Pancreas (tissue), 10 donors: Measurements from ENCODE around the gene FNDC3A. TPM values are rescaled to one million over a fixed set of nuclear protein-coding genes. Genes with fewer than 3 reads are reported as not detected.
"Not testable (repeated sequence)": the region's sequence is repeated elsewhere in the genome, so short reads cannot be mapped to it uniquely, and the experiment has no call there.

Experiments used
- ATAC-seq, 4 donors: fragments of 200-7000 bp; cut with Tn5 transposase; one replicate each; pipeline versions ENCODE4 v1.8.0 to v1.9.1; 2020; ENCODE audit warnings: mild to moderate bottlenecking in 4 of 4, moderate library complexity in 4 of 4
- DNase-seq, 6 donors: peaks; one replicate each; pipeline ENCODE4 v3.0.0-alpha.2; 2020
- FAIRE-seq: peaks from 2 replicates; lab custom pipeline; 2012; peaks lifted over from hg19 to GRCh38; lab: Jason Lieb, UNC
- H3K27ac ChIP-seq, 4 donors: fragments of 200-600 bp; sonication (generic); 1 replicate in 3 of 4; 2 replicates in 1 of 4; pipeline versions ENCODE4 v1.5.0 to v1.8.0; 2020
- H3K27me3 ChIP-seq, 4 donors: fragments of 200-600 bp; one replicate each; pipeline ENCODE4 v1.8.0; 2021
- H3K36me3 ChIP-seq, 3 donors: fragments of 200-600 bp; sonication (generic) in 1 of 3; one replicate each; pipeline versions ENCODE4 v1.5.0 to v1.8.0; 2020 to 2021
- H3K4me1 ChIP-seq, 3 donors: fragments of 200-600 bp; one replicate each; pipeline ENCODE4 v1.8.0; 2021
- H3K4me3 ChIP-seq, 4 donors: fragments of 200-600 bp; sonication (generic) in 2 of 4; one replicate each; pipeline versions ENCODE4 v1.5.0 to v1.8.0; 2020 to 2021
- H3K9me3 ChIP-seq, 4 donors: fragments of 200-600 bp; one replicate each; pipeline ENCODE4 v1.8.0; 2021
- WGBS, 2 donors: extraction: QIAGEN DNeasy Blood & Tissue Kit; methylation state at CpG; one replicate each; pipeline ENCODE4 v1.1.7; 2013; 5-methylcytosine and 5-hydroxymethylcytosine counted together
- intact Hi-C, 3 donors: fragments of 100-400 bp; cut with DNase I; formaldehyde crosslinking; loops; one replicate each; pipeline versions ENCODE4 v1.11.1 to v1.14.2; 2022
- polyA plus RNA-seq, 2 donors: library from polyadenylated mRNA; stranded (reverse); fragments of 200-250 nt; gene quantifications; one replicate each; pipeline ENCODE4 v1.2.3, GENCODE V29; 2013
- total RNA-seq, 6 donors: library from RNA; stranded (reverse); fragmentation: NEBNext Ultra II Directional in 4 of 6; extraction: Animal tissue kit (Norgen Biotek cat#: 25700) in 4 of 6; gene quantifications; one replicate each; pipeline versions ENCODE4 v1.2.1 to v1.2.4, GENCODE V29; 2021 to 2023
- TF ChIP-seq, protein P1 (sequence below), 4 donors: fragments of 200-600 bp; sonication (generic) in 3 of 4; IDR thresholded peaks; one replicate each; pipeline versions ENCODE4 v1.5.0 to v1.8.0; 2021; ENCODE audit warnings: antibody characterized with exemption in 4 of 4
- donor health status: healthy with polysubstance abuse.
- donor health status: DM: no; HTN: no; CAD: no; lungs with moderate emphysema.
- donor health status: DM: no; HTN: no; CAD: no.
- donor health status: control.
- donor health status: control.
- donor health status: Bipolar disorder and iron deficiency.
- donor health status: DM: yes; HTN: yes; CAD: no.
- donor health status: DM: no; HTN: no; CAD: no.
- donor health status: DM: no; HTN: no; CAD: no.
- donor health status: DM: yes; HTN: yes; CAD: no.

FNDC3A gene
- total and polyA plus RNA-seq, 8 donors, result 22.4 to 65.5 (median 47.2) TPM

DNA sequence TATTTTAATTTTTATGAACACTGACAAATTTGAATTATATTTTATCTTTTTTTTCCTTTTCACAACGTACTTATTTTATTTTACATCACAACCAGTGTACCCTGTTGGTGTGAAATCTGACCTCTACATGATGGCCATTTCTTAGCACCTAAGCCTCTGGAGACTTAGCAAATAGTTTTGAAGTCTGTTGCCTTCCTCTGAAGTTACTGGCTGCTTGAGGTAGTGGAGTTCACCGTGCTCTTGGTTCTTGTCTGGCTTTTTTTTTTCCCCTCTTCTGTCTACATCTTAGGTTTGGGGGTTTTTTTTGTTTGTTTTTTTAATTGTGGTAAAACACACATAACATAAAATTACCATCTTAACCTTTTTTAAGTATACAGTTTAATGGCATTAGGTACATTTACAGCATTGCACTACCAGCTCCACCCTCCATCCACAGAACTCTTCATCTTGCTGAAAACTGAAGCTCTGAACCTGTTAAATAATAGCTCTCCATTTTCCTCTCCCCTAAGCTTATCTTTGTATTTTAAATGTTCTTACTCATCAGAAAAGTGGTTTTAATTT is 150.3 kb downstream of the FNDC3A start:
- 31 to 50% methylated on average over 2 of the region's 2 CpGs for WGBS, 2 donors
- intact Hi-C loops, result no loop called here
- Histone ChIP-seq H3K4me1 (peaks cover 0 to 9% (median 0%) of the 10 kb centered on the region in 3 donors), H3K36me3 (peaks cover 0 to under 1% (median 0%) of the 10 kb centered on the region in 3 donors), H3K9me3 (no peaks in the 10 kb centered on the region), H3K27me3 (no peaks in the 10 kb centered on the region), H3K27ac (no peak overlapping the region), H3K4me3 (no peak overlapping the region)
- DNase-seq (no peak), FAIRE-seq (no peak), ATAC-seq (no peak)
- TF ChIP-seq, protein P1, sequence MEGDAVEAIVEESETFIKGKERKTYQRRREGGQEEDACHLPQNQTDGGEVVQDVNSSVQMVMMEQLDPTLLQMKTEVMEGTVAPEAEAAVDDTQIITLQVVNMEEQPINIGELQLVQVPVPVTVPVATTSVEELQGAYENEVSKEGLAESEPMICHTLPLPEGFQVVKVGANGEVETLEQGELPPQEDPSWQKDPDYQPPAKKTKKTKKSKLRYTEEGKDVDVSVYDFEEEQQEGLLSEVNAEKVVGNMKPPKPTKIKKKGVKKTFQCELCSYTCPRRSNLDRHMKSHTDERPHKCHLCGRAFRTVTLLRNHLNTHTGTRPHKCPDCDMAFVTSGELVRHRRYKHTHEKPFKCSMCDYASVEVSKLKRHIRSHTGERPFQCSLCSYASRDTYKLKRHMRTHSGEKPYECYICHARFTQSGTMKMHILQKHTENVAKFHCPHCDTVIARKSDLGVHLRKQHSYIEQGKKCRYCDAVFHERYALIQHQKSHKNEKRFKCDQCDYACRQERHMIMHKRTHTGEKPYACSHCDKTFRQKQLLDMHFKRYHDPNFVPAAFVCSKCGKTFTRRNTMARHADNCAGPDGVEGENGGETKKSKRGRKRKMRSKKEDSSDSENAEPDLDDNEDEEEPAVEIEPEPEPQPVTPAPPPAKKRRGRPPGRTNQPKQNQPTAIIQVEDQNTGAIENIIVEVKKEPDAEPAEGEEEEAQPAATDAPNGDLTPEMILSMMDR (IDR thresholded peaks at IDR 0.05), result no peak

DNA sequence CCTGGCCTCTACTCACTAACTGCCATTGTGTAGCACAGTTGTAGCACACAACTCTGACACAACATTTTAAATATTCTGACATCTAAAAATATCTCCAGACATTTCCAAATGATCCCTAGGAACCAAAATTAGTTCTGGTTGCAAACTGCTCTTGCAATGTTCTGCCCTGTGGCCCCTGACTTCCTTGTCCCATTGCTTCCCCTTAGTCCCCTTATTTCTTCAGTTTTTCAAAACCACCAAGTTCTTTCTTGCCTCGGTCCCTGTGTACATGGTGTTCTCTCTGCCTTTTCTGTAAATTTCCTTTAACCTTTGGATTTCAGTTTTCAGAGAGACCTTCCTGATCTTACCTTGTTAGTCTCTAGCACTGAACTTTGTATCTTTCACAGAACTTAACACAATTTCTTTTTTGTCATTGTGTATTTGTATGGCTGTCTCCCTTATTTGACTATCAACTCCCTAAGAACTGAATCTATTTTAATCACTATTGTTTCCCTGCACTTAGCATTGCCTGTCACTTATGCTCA is 156.8 kb downstream of the FNDC3A start:
- WGBS, 2 donors, result 90 to 97% methylated on average over 1 of the region's 1 CpG
- DNase-seq, result no peak
- ATAC-seq, result peak in 1 of 4 donors; percentile 36
- FAIRE-seq, result no peak
- TF ChIP-seq, protein P1 (IDR thresholded peaks at IDR 0.05), result no peak
- Histone ChIP-seq H3K27ac (no peak overlapping the region), H3K9me3 (no peaks in the 10 kb centered on the region), H3K4me3 (no peak overlapping the region), H3K4me1 (no peaks in the 10 kb centered on the region), H3K27me3 (no peaks in the 10 kb centered on the region), H3K36me3 (peaks cover 2 to 42% (median 6%) of the 10 kb centered on the region in 3 donors)
- intact Hi-C loops, result no loop called here

DNA sequence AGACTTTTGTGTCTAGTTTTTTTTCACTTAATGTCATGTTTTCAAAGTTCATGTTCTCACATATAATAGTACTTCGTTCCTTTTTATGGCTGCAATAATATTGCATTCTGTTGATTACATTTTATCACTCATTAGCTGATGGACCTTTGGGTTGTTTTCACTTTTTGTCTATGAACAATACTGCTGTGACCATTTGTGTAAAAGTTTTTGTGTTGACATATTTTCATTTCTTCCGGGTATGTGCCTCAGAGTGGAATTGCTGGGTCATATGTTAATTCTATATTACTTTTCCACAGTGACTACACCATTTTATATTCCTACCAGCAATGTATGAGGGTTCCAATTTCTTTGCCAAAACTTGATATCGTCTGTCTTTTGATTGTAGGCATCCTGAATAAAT is 158.6 kb downstream of the FNDC3A start:
- peaks cover 2 to 58% (median 15%) of the 10 kb centered on the region in 3 donors for H3K36me3 ChIP-seq
- H3K27ac ChIP-seq, result no peak overlapping the region
- WGBS, 2 donors, result 94 to 96% methylated on average over 3 of the region's 3 CpGs
- no peaks in the 10 kb centered on the region for H3K9me3 ChIP-seq
- H3K4me3 ChIP-seq, result no peak overlapping the region
- TF ChIP-seq, protein P1 (IDR thresholded peaks at IDR 0.05), result no peak
- FAIRE-seq, result no peak
- no peak for DNase-seq
- H3K4me1 ChIP-seq, result no peaks in the 10 kb centered on the region
- intact Hi-C loops, result no loop called here
- H3K27me3 ChIP-seq, result no peaks in the 10 kb centered on the region
- no peak for ATAC-seq

DNA sequence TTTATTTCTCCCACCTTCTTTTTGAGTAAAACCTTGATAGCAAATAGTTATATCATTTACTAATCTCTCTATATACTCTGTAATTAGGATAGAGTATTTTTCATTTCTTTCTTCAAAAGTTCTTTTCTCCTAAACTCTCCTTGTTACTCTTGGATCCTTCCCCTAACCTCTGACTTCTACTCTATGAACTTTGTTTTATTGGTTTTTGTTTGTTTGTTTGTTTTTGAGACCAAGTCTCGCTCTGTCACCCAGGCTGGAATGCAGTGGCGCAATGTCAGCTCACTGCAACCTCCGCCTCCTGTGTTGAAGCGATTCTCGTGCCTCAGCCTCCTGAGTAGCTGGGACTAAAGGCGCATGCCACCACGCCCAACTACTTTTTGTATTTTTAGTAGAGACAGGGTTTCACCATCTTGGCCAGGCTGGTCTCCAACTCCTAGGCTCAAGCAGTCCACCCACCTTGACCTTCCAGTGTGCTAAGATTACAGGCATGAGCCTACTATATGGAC is 161.5 kb downstream of the FNDC3A start:
- H3K27me3 ChIP-seq, FAIRE-seq, H3K4me1 ChIP-seq, ATAC-seq, H3K4me3 ChIP-seq, DNase-seq, intact Hi-C loops, H3K27ac ChIP-seq, H3K9me3 ChIP-seq: not testable (repeated sequence)
- WGBS, 2 donors, result 97 to 99% methylated on average over 7 of the region's 7 CpGs
- peaks cover 2 to 51% (median 16%) of the 10 kb centered on the region in 3 donors for H3K36me3 ChIP-seq

DNA sequence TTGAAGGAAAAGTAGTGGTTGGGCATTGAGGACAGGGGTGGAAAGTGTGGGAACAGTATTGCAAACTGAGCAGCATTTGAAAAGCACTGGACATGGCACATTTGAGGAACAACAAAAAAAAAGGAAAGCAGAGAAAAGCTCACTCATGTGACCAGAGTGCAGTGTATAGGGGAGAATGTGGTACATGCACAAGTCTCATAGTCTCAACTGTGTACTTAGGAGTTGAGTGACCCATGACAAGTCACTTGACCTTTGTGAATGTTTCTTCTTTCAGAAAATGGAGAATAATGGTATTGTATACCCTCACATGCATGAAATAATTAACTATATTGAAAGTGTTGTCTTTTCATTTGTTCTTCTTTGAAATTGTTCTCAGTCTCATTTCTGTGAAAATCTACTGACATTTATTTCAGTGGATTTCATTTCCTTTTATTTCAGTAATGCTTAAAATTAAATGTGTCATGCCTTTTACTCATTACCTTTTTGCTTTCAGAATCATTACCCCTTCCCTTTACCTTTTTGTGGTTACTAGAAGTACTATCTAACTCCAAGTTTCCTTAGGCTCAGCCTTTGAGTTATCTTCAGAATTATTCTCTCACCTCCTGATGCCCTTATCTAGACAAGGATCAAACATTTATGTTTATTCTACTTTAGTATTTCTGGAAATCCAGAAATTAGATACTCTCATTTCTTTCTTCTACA is 165.3 kb downstream of the FNDC3A start:
- intact Hi-C loops, result no loop called here
- ATAC-seq (peak in 3 of 4 donors; percentile 11 to 50 (median 22)), FAIRE-seq (no peak), DNase-seq (no peak)
- no peaks in the 10 kb centered on the region for H3K4me1 ChIP-seq
- H3K27ac ChIP-seq, result no peak overlapping the region
- peaks cover 2 to 41% (median 16%) of the 10 kb centered on the region in 3 donors for H3K36me3 ChIP-seq
- H3K9me3 ChIP-seq, result no peaks in the 10 kb centered on the region
- TF ChIP-seq, protein P1 (IDR thresholded peaks at IDR 0.05), result no peak
- H3K27me3 ChIP-seq, result no peaks in the 10 kb centered on the region
- no peak overlapping the region for H3K4me3 ChIP-seq
